H1 (cell line): ENCODE measurements around the gene TP53BP2. TPM values are rescaled to one million over a fixed set of nuclear protein-coding genes. Genes with fewer than 3 reads are reported as not detected.

Experiments used
- CTCF ChIA-PET: fragments of 300-600 bp; sonication (Branson Sonifier 250); formaldehyde crosslinking; loops from one replicate; lab custom pipeline; 2021; ENCODE audit not compliant: partially characterized antibody; lab: Charles Lee
- POLR2A ChIA-PET: fragments of 300-600 bp; sonication (Branson Sonifier 250); formaldehyde crosslinking; loops from one replicate; lab custom pipeline; 2021; ENCODE audit warnings: inconsistent platforms; ENCODE audit not compliant: partially characterized antibody; lab: Charles Lee
- DNase-seq, 2 experiments: peaks; one replicate each; pipeline versions ENCODE4 v3.0.0 to v3.0.0-alpha.2; 2010 to 2022; ENCODE audit warnings: low spot score in 2 of 2, low read depth in 1 of 2, mixed read lengths in 1 of 2
- FAIRE-seq: peaks from 2 replicates; lab custom pipeline; 2011; peaks lifted over from hg19 to GRCh38; lab: Jason Lieb, UNC
- H2AFZ ChIP-seq: 2 replicates; pipeline ENCODE4 v1.8.1; 2012; ENCODE audit warnings: low read length, inconsistent platforms
- H2AK5ac ChIP-seq: 2 replicates; pipeline ENCODE4 v1.6.1; 2013; ENCODE audit warnings: low read depth, low read length
- H2BK120ac ChIP-seq: replicated peaks from 2 replicates; pipeline ENCODE3; 2013; ENCODE audit warnings: low read depth, low read length, inconsistent platforms
- H2BK12ac ChIP-seq: 2 replicates; pipeline ENCODE4 v1.6.1; 2013; ENCODE audit warnings: low read depth, low read length
- H2BK15ac ChIP-seq: 2 replicates; pipeline ENCODE4 v1.6.1; 2013; ENCODE audit warnings: low read length
- H2BK20ac ChIP-seq: 2 replicates; pipeline ENCODE4 v1.6.1; 2013; ENCODE audit warnings: low read length
- H2BK5ac ChIP-seq: 2 replicates; pipeline ENCODE4 v1.6.1; 2013; ENCODE audit warnings: low read depth, low read length
- H3K14ac ChIP-seq: 2 replicates; pipeline ENCODE4 v1.6.1; 2013; ENCODE audit warnings: inconsistent platforms; ENCODE audit not compliant: insufficient read length
- H3K18ac ChIP-seq: 2 replicates; pipeline ENCODE4 v1.6.1; 2013; ENCODE audit warnings: low read length; ENCODE audit errors: extremely low read depth
- H3K23ac ChIP-seq: 2 replicates; pipeline ENCODE4 v1.6.1; 2013; ENCODE audit warnings: inconsistent platforms; ENCODE audit not compliant: insufficient read length
- H3K23me2 ChIP-seq: 2 replicates; pipeline ENCODE4 v1.6.1; 2013; ENCODE audit warnings: low read depth, low read length
- H3K27ac ChIP-seq: 2 replicates; pipeline ENCODE4 v1.6.1; 2011; ENCODE audit warnings: low read depth, low read length, inconsistent platforms
- H3K27me3 ChIP-seq, 4 experiments: replicated peaks in 1 of 4; 1 replicate in 1 of 4; 2 replicates in 3 of 4; pipeline versions ENCODE4 v1.6.1 to v1.8.1; 2011 to 2013; ENCODE audit warnings: low read length in 3 of 4, mild to moderate bottlenecking in 3 of 4, inconsistent platforms in 2 of 4, mixed read lengths in 2 of 4, moderate library complexity in 1 of 4; ENCODE audit not compliant: control insufficient read depth in 3 of 4, insufficient read depth in 3 of 4; ENCODE audit errors: extremely low read depth in 1 of 4
- H3K36me3 ChIP-seq, 4 experiments: 2 replicates each; pipeline versions ENCODE4 v1.6.1 to v1.8.1; 2011 to 2013; ENCODE audit warnings: mild to moderate bottlenecking in 4 of 4, low read length in 3 of 4, moderate library complexity in 2 of 4, control low read depth in 1 of 4, inconsistent platforms in 1 of 4; ENCODE audit not compliant: insufficient read depth in 4 of 4, control insufficient read depth in 2 of 4
- H3K4ac ChIP-seq: replicated peaks from 2 replicates; pipeline ENCODE3; 2013; ENCODE audit warnings: low read length, low read depth, mixed read lengths, inconsistent platforms; ENCODE audit not compliant: insufficient read length
- H3K4me1 ChIP-seq, 4 experiments: replicated peaks in 1 of 4; 1 replicate in 1 of 4; 2 replicates in 3 of 4; pipeline versions ENCODE4 v1.6.1 to v1.8.1; 2011 to 2013; ENCODE audit warnings: low read length in 3 of 4, inconsistent platforms in 2 of 4, mixed read lengths in 1 of 4; ENCODE audit not compliant: insufficient read depth in 4 of 4, control insufficient read depth in 3 of 4
- H3K4me2 ChIP-seq, 2 experiments: 2 replicates each; pipeline versions ENCODE4 v1.6.1 to v1.8.1; 2011 to 2013; ENCODE audit warnings: low read depth in 2 of 2, low read length in 2 of 2, control low read depth in 1 of 2, inconsistent platforms in 1 of 2, mild to moderate bottlenecking in 1 of 2; ENCODE audit not compliant: insufficient read depth in 1 of 2
- H3K4me3 ChIP-seq, 4 experiments: fragments of 200-600, 300-600 bp in 1 of 4; sonication (generic), shearing (Covaris generic), sonication (Bioruptor Twin) in 1 of 4; 2 replicates each; pipeline versions ENCODE4 v1.5.1 to v1.8.1; 2011 to 2016; ENCODE audit warnings: low read length in 4 of 4, low read depth in 3 of 4, control low read depth in 2 of 4, inconsistent platforms in 2 of 4, mild to moderate bottlenecking in 2 of 4, mixed read lengths in 1 of 4, moderate library complexity in 1 of 4; ENCODE audit not compliant: insufficient read depth in 2 of 4; ENCODE audit errors: extremely low read depth in 1 of 4
- H3K56ac ChIP-seq: replicated peaks from 2 replicates; pipeline ENCODE3; 2013; ENCODE audit warnings: low read depth, mild to moderate bottlenecking, mixed read lengths, low read length, inconsistent platforms; ENCODE audit not compliant: insufficient read length
- H3K79me1 ChIP-seq: 2 replicates; pipeline ENCODE4 v1.6.1; 2013; ENCODE audit warnings: low read depth, low read length, control low read depth
- H3K79me2 ChIP-seq, 2 experiments: 2 replicates each; pipeline versions ENCODE4 v1.6.1 to v1.8.1; 2012 to 2013; ENCODE audit warnings: low read length in 2 of 2, mild to moderate bottlenecking in 2 of 2, inconsistent platforms in 1 of 2; ENCODE audit not compliant: insufficient read depth in 2 of 2, control insufficient read depth in 1 of 2
- H3K9ac ChIP-seq, 4 experiments: replicated peaks in 1 of 4; 1 replicate in 1 of 4; 2 replicates in 3 of 4; pipeline versions ENCODE4 v1.6.1 to v1.8.1; 2011 to 2013; ENCODE audit warnings: low read depth in 3 of 4, low read length in 3 of 4, control low read depth in 2 of 4, mild to moderate bottlenecking in 2 of 4, moderate library complexity in 2 of 4, inconsistent platforms in 1 of 4; ENCODE audit errors: extremely low read depth in 1 of 4
- H3K9me3 ChIP-seq, 2 experiments: 2 replicates each; pipeline versions ENCODE4 v1.6.1 to v1.8.1; 2012 to 2013; ENCODE audit warnings: mild to moderate bottlenecking in 2 of 2, moderate library complexity in 2 of 2, control low read depth in 1 of 2, inconsistent platforms in 1 of 2, low read depth in 1 of 2, low read length in 1 of 2, mixed read lengths in 1 of 2; ENCODE audit not compliant: insufficient read depth in 2 of 2
- H4K20me1 ChIP-seq, 2 experiments: replicated peaks in 1 of 2; 2 replicates each; pipeline versions ENCODE3 to v1.8.1; 2011 to 2013; ENCODE audit warnings: inconsistent platforms in 2 of 2, low read length in 2 of 2, mild to moderate bottlenecking in 1 of 2; ENCODE audit not compliant: insufficient read depth in 2 of 2, control insufficient read depth in 1 of 2
- H4K5ac ChIP-seq: 2 replicates; pipeline ENCODE4 v1.6.1; 2013; ENCODE audit warnings: low read length, low read depth, mixed read lengths, inconsistent platforms; ENCODE audit not compliant: insufficient read length
- H4K8ac ChIP-seq: 2 replicates; pipeline ENCODE4 v1.8.0; 2013; ENCODE audit warnings: mild to moderate bottlenecking, moderate library complexity, low read length, inconsistent platforms; ENCODE audit not compliant: insufficient read depth; ENCODE audit errors: extremely low read depth
- H4K91ac ChIP-seq: replicated peaks from 2 replicates; pipeline ENCODE3; 2013; ENCODE audit warnings: low read length, mixed read lengths, inconsistent platforms; ENCODE audit not compliant: insufficient read length
- CHD2 ChIP-seq: IDR thresholded peaks from 2 replicates; pipeline ENCODE4 v1.6.1; 2012; ENCODE audit warnings: low read length, improper control_type of control experiment
- EP300 ChIP-seq, 2 experiments: IDR thresholded peaks; 1 replicate in 1 of 2; 2 replicates in 1 of 2; pipeline ENCODE4 v1.6.1; 2011 to 2012; ENCODE audit warnings: low read depth in 2 of 2, low read length in 2 of 2, mild to moderate bottlenecking in 2 of 2, borderline replicate concordance in 1 of 2, inconsistent platforms in 1 of 2, moderate library complexity in 1 of 2
- EZH2 ChIP-seq: fragments of 200-600 bp; sonication (generic); IDR thresholded peaks from 2 replicates; pipeline ENCODE4 v1.7.1; 2012; ENCODE audit warnings: low read depth, mild to moderate bottlenecking, moderate library complexity, low read length, inconsistent platforms; ENCODE audit not compliant: severe bottlenecking
- JUND ChIP-seq: IDR thresholded peaks from 2 replicates; pipeline ENCODE4 v1.6.1; 2011; ENCODE audit warnings: mild to moderate bottlenecking, improper control_type of control experiment, low read length
- RFX5 ChIP-seq: IDR thresholded peaks from 2 replicates; pipeline ENCODE4 v1.6.1; 2011; ENCODE audit warnings: low read depth, low read length, improper control_type of control experiment, borderline replicate concordance
- SAP30 ChIP-seq: fragments of 300-600 bp; sonication (generic); IDR thresholded peaks from 2 replicates; pipeline ENCODE4 v1.7.1; 2012; ENCODE audit warnings: low read length, moderate library complexity, mild to moderate bottlenecking, inconsistent platforms; ENCODE audit not compliant: insufficient read depth, insufficient replicate concordance
- SIRT6 ChIP-seq: IDR thresholded peaks from one replicate; pipeline ENCODE4 v1.7.1; 2012; ENCODE audit warnings: low read length, inconsistent platforms
- SP4 ChIP-seq: IDR thresholded peaks from 2 replicates; pipeline ENCODE4 v1.6.1; 2012; ENCODE audit warnings: low read length, inconsistent platforms
- SRF ChIP-seq: IDR thresholded peaks from 2 replicates; pipeline ENCODE4 v1.6.1; 2011; ENCODE audit warnings: mild to moderate bottlenecking, low read depth, low read length, moderate library complexity
- TEAD4 ChIP-seq: IDR thresholded peaks from 2 replicates; pipeline ENCODE4 v1.6.1; 2012; ENCODE audit warnings: low read depth, low read length, inconsistent platforms, mixed read lengths
- WGBS, 2 experiments: shearing (Covaris generic) in 1 of 2; methylation state at CpG; one replicate each; pipeline versions ENCODE4 v1.1.6 to v1.1.7; 2013 to 2015; ENCODE audit warnings: low lambda C conversion rate in 2 of 2, mixed read lengths in 2 of 2, inconsistent platforms in 1 of 2, low coverage in 1 of 2, missing lambda C conversion rate in 1 of 2; ENCODE audit not compliant: insufficient replicate concordance in 2 of 2, insufficient coverage in 1 of 2, insufficient read length in 1 of 2; ENCODE audit errors: extremely low coverage in 1 of 2, missing lambda C conversion rate in 1 of 2; 5-methylcytosine and 5-hydroxymethylcytosine counted together
- polyA plus RNA-seq, 7 experiments: library from polyadenylated mRNA; depleted of rRNA in 3 of 7; stranded (reverse) in 5 of 7; unstranded in 2 of 7; fragments of >200 nt in 5 of 7; fragments of 200-250 nt in 2 of 7; gene quantifications; 1 replicate in 5 of 7; 2 replicates in 1 of 7; 4 replicates in 1 of 7; pipeline versions ENCODE4 v1.2.1 to v1.2.3, GENCODE V29; 2011 to 2013; ENCODE audit warnings: missing spikeins in 2 of 7, mixed read lengths in 2 of 7
- total RNA-seq: library from RNA; stranded (reverse); fragmentation: NEBNext Ultra II Directional; extraction: Animal tissue kit (Norgen Biotek cat#: 25700); gene quantifications from 2 replicates; pipeline ENCODE4 v1.2.1, GENCODE V29; 2021

The TP53BP2 gene
- total and polyA plus RNA-seq, 2 of the 8 experiments (the other 6 are each of a cell fraction or from before 2014, with no cell fraction given) = 18.0 to 38.7 TPM

GRCh38 chr1:223856386-223856785, 10.6 kb upstream of the TP53BP2 start:
- POLR2A ChIA-PET = interaction anchor here (2.2 kb wide), 1 partner anchor 11 kb away, joined by 10 read pairs; the partner anchor contains the start of gene TP53BP2
- Histone ChIP-seq H4K5ac (no peak overlapping the region), H3K79me1 (no peaks in the 10 kb centered on the region), H3K4me3 (no peak overlapping the region), H2BK12ac (no peak overlapping the region), H3K79me2 (no peaks in the 10 kb centered on the region), H3K4ac (no peak overlapping the region), H2BK120ac (no peak overlapping the region)
- no peak for DNase-seq
- TF ChIP-seq EZH2 = no peak
- no peak for TF ChIP-seq SIRT6
- TF ChIP-seq EP300 (IDR thresholded peaks at IDR 0.05; ENCODE audit: borderline replicate concordance in 1 of 2, low read depth in 2 of 2, low read length in 2 of 2) = no peak
- no peak for TF ChIP-seq TEAD4
- TF ChIP-seq SP4 = no peak
- TF ChIP-seq SAP30 = no peak
- TF ChIP-seq CHD2 = no peak
- TF ChIP-seq RFX5 = no peak
- TF ChIP-seq JUND = no peak
- TF ChIP-seq SRF = no peak
- TF ChIP-seq, all 59 proteins: peak for 0
- H4K8ac ChIP-seq = no peak overlapping the region
- H3K27ac ChIP-seq = no peak overlapping the region
- no peak overlapping the region for H3K4me2 ChIP-seq
- H2AFZ ChIP-seq = 0 out of 2 replicates have a peak overlapping the region, but pooled peaks have one; percentile 36
- no peak overlapping the region for H3K23ac ChIP-seq
- H3K9me3 ChIP-seq = no peaks in the 10 kb centered on the region
- no peaks in the 10 kb centered on the region for H4K20me1 ChIP-seq
- FAIRE-seq = no peak
- CTCF ChIA-PET = no interaction called here
- no peak overlapping the region for H3K56ac ChIP-seq
- no peaks in the 10 kb centered on the region for H3K4me1 ChIP-seq
- H2BK15ac ChIP-seq = no peak overlapping the region
- H2AK5ac ChIP-seq = no peak overlapping the region
- no peak overlapping the region for H3K18ac ChIP-seq
- H3K23me2 ChIP-seq = no peaks in the 10 kb centered on the region
- no peak overlapping the region for H3K14ac ChIP-seq
- H3K27me3 ChIP-seq = no peaks in the 10 kb centered on the region
- H3K36me3 ChIP-seq = no peaks in the 10 kb centered on the region
- WGBS, 2 experiments = 93% methylated on average over 17 of the region's 17 CpGs; no CpG with 5 or more reads in 1 of the 2 experiments
- H2BK5ac ChIP-seq = no peak overlapping the region
- H3K9ac ChIP-seq = no peak overlapping the region
- no peak overlapping the region for H2BK20ac ChIP-seq
- H4K91ac ChIP-seq = no peak overlapping the region
